Keratinocyte (primary cell): ENCODE measurements around the gene ADAT2. TPM values are rescaled to one million over a fixed set of nuclear protein-coding genes. Genes with fewer than 3 reads are reported as not detected.

Source experiments
- DNase-seq: peaks from one replicate; pipeline ENCODE4 v3.0.0-alpha.2; 2011; ENCODE audit warnings: low read depth, missing footprints, low spot score
- FAIRE-seq: peaks from 2 replicates; lab custom pipeline; 2011; peaks lifted over from hg19 to GRCh38; lab: Jason Lieb, UNC
- H2AFZ ChIP-seq: 2 replicates; pipeline ENCODE4 v1.6.0; 2012; ENCODE audit warnings: low read length, control low read depth, inconsistent platforms; ENCODE audit not compliant: control insufficient read depth
- H3K27ac ChIP-seq: 2 replicates; pipeline ENCODE4 v1.5.1; 2011; ENCODE audit warnings: low read length; ENCODE audit not compliant: control insufficient read depth, insufficient read depth
- H3K27me3 ChIP-seq: 3 replicates; pipeline ENCODE4 v1.6.0; 2011; ENCODE audit warnings: low read length; ENCODE audit not compliant: control insufficient read depth, insufficient read depth; ENCODE audit errors: extremely low read depth
- H3K36me3 ChIP-seq, 2 experiments: 2 replicates in 1 of 2; 3 replicates in 1 of 2; pipeline ENCODE4 v1.5.1; 2011; ENCODE audit warnings: low read length in 2 of 2, mild to moderate bottlenecking in 1 of 2; ENCODE audit not compliant: control insufficient read depth in 2 of 2, insufficient read depth in 2 of 2; ENCODE audit errors: extremely low read depth in 1 of 2
- H3K4me1 ChIP-seq: 3 replicates; pipeline ENCODE4 v1.5.1; 2011; ENCODE audit warnings: low read length; ENCODE audit not compliant: control insufficient read depth, insufficient read depth; ENCODE audit errors: extremely low read depth
- H3K4me2 ChIP-seq: 3 replicates; pipeline ENCODE4 v1.6.0; 2011; ENCODE audit warnings: low read depth, low read length; ENCODE audit not compliant: control insufficient read depth, insufficient read depth; ENCODE audit errors: extremely low read depth
- H3K4me3 ChIP-seq, 3 experiments: fragments of 200-600 bp in 1 of 3; sonication (generic) in 1 of 3; 2 replicates in 2 of 3; 3 replicates in 1 of 3; pipeline ENCODE4 v1.5.1; 2011 to 2016; ENCODE audit warnings: low read length in 3 of 3, mild to moderate bottlenecking in 3 of 3, control low read depth in 2 of 3, inconsistent platforms in 1 of 3, low read depth in 1 of 3, mixed read lengths in 1 of 3, mixed run types in 1 of 3, moderate library complexity in 1 of 3; ENCODE audit not compliant: control insufficient read depth in 2 of 3, insufficient read depth in 2 of 3; ENCODE audit errors: extremely low read depth in 1 of 3
- H3K79me2 ChIP-seq: 2 replicates; pipeline ENCODE4 v1.6.0; 2012; ENCODE audit warnings: low read length; ENCODE audit not compliant: control insufficient read depth, insufficient read depth
- H3K9ac ChIP-seq: 3 replicates; pipeline ENCODE4 v1.6.0; 2011; ENCODE audit warnings: low read length; ENCODE audit not compliant: control insufficient read depth, insufficient read depth; ENCODE audit errors: extremely low read depth
- H3K9me1 ChIP-seq: 3 replicates; pipeline ENCODE4 v1.6.0; 2011; ENCODE audit warnings: low read length; ENCODE audit not compliant: control insufficient read depth, insufficient read depth; ENCODE audit errors: extremely low read depth
- H3K9me3 ChIP-seq: 2 replicates; pipeline ENCODE4 v1.5.1; 2012; ENCODE audit warnings: low read depth, low read length; ENCODE audit not compliant: control insufficient read depth
- H4K20me1 ChIP-seq: 3 replicates; pipeline ENCODE4 v1.6.0; 2011; ENCODE audit warnings: low read length; ENCODE audit not compliant: control insufficient read depth, insufficient read depth; ENCODE audit errors: extremely low read depth
- CTCF ChIP-seq, 3 experiments: IDR thresholded peaks in 1 of 3; conservative IDR thresholded peaks in 1 of 3; optimal IDR thresholded peaks in 1 of 3; 2 replicates in 2 of 3; 3 replicates in 1 of 3; pipeline versions ENCODE3 to v1.5.1; 2011; ENCODE audit warnings: low read length in 3 of 3, mild to moderate bottlenecking in 3 of 3, moderate library complexity in 2 of 3, control low read depth in 1 of 3, inconsistent platforms in 1 of 3; ENCODE audit not compliant: insufficient read depth in 2 of 3; ENCODE audit errors: extremely low read depth in 1 of 3
- EZH2 ChIP-seq: IDR thresholded peaks from one replicate; pipeline ENCODE4 v1.6.1; 2012; ENCODE audit warnings: inconsistent platforms, mild to moderate bottlenecking, low read length, moderate library complexity
- dilution Hi-C: fragments of 300-500 bp; cut with MboI; formaldehyde crosslinking; loops from one replicate; pipeline ENCODE4 v1.7.0; 2020; ENCODE audit warnings: low sequenced_read_pairs; ENCODE audit not compliant: extremely low pct_ligation_motif_present
- polyA plus RNA-seq, 5 experiments: library from polyadenylated mRNA; depleted of rRNA in 3 of 5; stranded (reverse) in 3 of 5; stranded (forward) in 1 of 5; unstranded in 1 of 5; fragments of >200 nt; gene quantifications; 1 replicate in 1 of 5; 2 replicates in 3 of 5; 3 replicates in 1 of 5; pipeline versions ENCODE4 v1.2.1 to v1.2.3, GENCODE V29; 2011 to 2012; ENCODE audit warnings: missing spikeins in 2 of 5, low read depth in 1 of 5, low replicate concordance in 1 of 5

The ADAT2 gene
- polyA plus RNA-seq, 1 donor (not counting 4 experiments of a cell fraction or from before 2014, with no cell fraction given) = 23.1 TPM

DNA sequence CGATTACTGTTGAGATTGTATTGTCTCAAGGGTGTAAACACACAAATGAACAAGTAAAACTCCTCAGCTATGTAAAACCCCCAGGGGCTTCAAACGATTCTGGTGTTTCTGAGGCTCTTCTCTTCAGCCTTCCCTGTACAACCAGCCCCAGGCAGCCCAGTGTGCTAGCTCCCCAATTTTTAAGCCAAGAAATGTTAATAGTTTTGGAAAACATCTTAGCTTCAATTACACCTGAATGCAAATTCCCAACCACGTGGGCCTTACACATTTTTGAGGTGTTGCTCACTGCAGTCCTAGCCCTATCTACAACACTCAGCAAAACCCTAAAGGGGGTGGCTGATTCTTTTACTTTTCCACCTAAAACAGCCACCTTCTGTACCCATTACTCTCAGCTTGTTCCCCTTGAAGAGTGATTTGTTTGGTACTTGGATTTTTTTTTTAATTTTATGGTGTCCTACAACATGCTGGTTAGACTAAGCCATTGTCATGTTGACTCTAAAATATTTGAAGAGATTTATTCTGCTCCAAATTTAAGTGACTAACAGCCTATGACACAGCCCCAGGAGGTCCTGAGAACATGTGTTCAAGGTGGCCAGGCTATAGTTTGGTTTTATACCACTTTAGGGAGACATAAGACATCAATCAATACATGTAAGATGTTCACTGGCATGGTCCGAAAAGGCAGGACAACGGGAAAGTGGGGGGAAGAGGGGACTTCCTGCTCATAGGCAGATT lies 48.7 kb downstream of the ADAT2 start:
- Histone ChIP-seq H3K27ac (peak overlapping the region; percentile 64), H3K9me3 (no peaks in the 10 kb centered on the region), H3K4me1 (peaks cover 59% of the 10 kb centered on the region), H2AFZ (peak overlapping the region; percentile 44), H3K4me3 (no peak overlapping the region), H4K20me1 (no peaks in the 10 kb centered on the region), H3K36me3 (no peaks in the 10 kb centered on the region), H3K9me1 (no peaks in the 10 kb centered on the region), H3K9ac (no peak overlapping the region), H3K27me3 (no peaks in the 10 kb centered on the region), H3K4me2 (no peak overlapping the region), H3K79me2 (no peaks in the 10 kb centered on the region)
- DNase-seq (no peak), FAIRE-seq (no peak)
- TF ChIP-seq EZH2 (no peak), CTCF (optimal IDR thresholded peaks at IDR 0.05 in 1 of 3, IDR thresholded peaks at IDR 0.05 in 1 of 3, conservative IDR thresholded peaks at IDR 0.05 in 1 of 3; ENCODE audit: extremely low read depth in 1 of 3, insufficient read depth in 2 of 3, low read length in 3 of 3) (no peak)
- dilution Hi-C loops = no loop called here

DNA sequence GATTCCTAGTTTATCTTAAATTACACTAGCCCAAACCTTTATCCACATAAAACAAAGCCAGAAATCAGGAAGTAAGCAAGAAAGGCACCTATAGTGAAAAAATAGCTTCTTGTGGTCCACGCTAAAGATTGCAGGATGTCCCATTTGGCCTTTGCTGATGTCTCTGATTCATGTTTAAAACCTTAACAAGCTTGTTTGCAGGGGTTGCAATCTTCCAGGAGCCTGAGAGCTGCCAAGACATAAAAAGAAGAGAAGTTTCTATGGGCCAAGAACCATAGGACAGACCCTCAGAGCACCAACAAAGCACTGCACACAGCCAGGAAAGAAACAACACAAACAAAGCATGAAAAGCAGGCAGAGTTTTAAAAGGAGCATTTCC lies 49.4 kb downstream of the ADAT2 start:
- peak overlapping the region; percentile 44 for H2AFZ ChIP-seq
- H3K27ac ChIP-seq = peak overlapping the region; percentile 64
- no peak for DNase-seq
- no peaks in the 10 kb centered on the region for H3K79me2 ChIP-seq
- no peak overlapping the region for H3K4me2 ChIP-seq
- no peaks in the 10 kb centered on the region for H3K9me1 ChIP-seq
- H3K36me3 ChIP-seq = no peaks in the 10 kb centered on the region
- TF ChIP-seq CTCF (optimal IDR thresholded peaks at IDR 0.05 in 1 of 3, IDR thresholded peaks at IDR 0.05 in 1 of 3, conservative IDR thresholded peaks at IDR 0.05 in 1 of 3; ENCODE audit: extremely low read depth in 1 of 3, insufficient read depth in 2 of 3, low read length in 3 of 3) (no peak), EZH2 (no peak)
- no peaks in the 10 kb centered on the region for H3K27me3 ChIP-seq
- FAIRE-seq = peak; percentile 32
- H4K20me1 ChIP-seq = no peaks in the 10 kb centered on the region
- dilution Hi-C loops = no loop called here
- H3K9ac ChIP-seq = no peak overlapping the region
- H3K4me1 ChIP-seq = peaks cover 65% of the 10 kb centered on the region
- H3K4me3 ChIP-seq = no peak overlapping the region
- no peaks in the 10 kb centered on the region for H3K9me3 ChIP-seq
